Measurements from ENCODE around the gene KIF1A. TPM values are rescaled to one million over a fixed set of nuclear protein-coding genes. Genes with fewer than 3 reads are reported as not detected.

KIF1A gene
- total and polyA plus RNA-seq, 2 of the 8 experiments (the other 6 are each of a cell fraction or from before 2014, with no cell fraction given): 61.3 to 281 TPM

- 0 out of 2 replicates have a peak overlapping the region, but pooled peaks have one; percentile 77 for H4K8ac ChIP-seq (ENCODE audit: extremely low read depth, insufficient read depth, low read length)
- peak overlapping the region; percentile 17 to 38; a peak in 1 of 4 replicates for H3K4me2 ChIP-seq (ENCODE audit: insufficient read depth in 1 of 2, low read depth in 2 of 2, low read length in 2 of 2)
- H2AFZ ChIP-seq (ENCODE audit: low read length): no peak overlapping the region
- H2BK20ac ChIP-seq (ENCODE audit: low read length): no peak overlapping the region
- no peak overlapping the region for H4K5ac ChIP-seq (ENCODE audit: insufficient read length, low read depth, low read length)
- H3K4ac ChIP-seq (replicated peaks; ENCODE audit: insufficient read length, low read depth, low read length): no peak overlapping the region
- ChIA-PET POLR2A (ENCODE audit: partially characterized antibody) (no interaction called here), CTCF (ENCODE audit: partially characterized antibody) (no interaction called here)
- H4K91ac ChIP-seq (replicated peaks; ENCODE audit: insufficient read length, low read length): no peak overlapping the region
- no peak overlapping the region for H3K9ac ChIP-seq (replicated peaks in 1 of 4; ENCODE audit: extremely low read depth in 1 of 4, low read depth in 3 of 4, low read length in 3 of 4)
- FAIRE-seq (no peak), DNase-seq (ENCODE audit: low read depth in 1 of 2, low spot score in 2 of 2) (peak in 1 of 2 experiments; percentile 44)
- H3K23ac ChIP-seq (ENCODE audit: insufficient read length): no peak overlapping the region
- no peak overlapping the region; a peak in 1 of 8 replicates for H3K4me3 ChIP-seq (ENCODE audit: extremely low read depth in 1 of 4, insufficient read depth in 2 of 4, low read depth in 3 of 4, low read length in 4 of 4)
- no peak overlapping the region for H3K18ac ChIP-seq (ENCODE audit: extremely low read depth, low read length)
- 0 out of 7 replicates have a peak, but pooled peaks cover 0 to 6% (median 0%) of the 10 kb centered on the region in 4 experiments for H3K27me3 ChIP-seq (replicated peaks in 1 of 4; ENCODE audit: control insufficient read depth in 3 of 4, extremely low read depth in 1 of 4, insufficient read depth in 3 of 4, low read length in 3 of 4)
- H3K14ac ChIP-seq (ENCODE audit: insufficient read length): no peak overlapping the region
- no peak overlapping the region for H2BK12ac ChIP-seq (ENCODE audit: low read depth, low read length)
- no peaks in the 10 kb centered on the region for H3K79me2 ChIP-seq (ENCODE audit: control insufficient read depth in 1 of 2, insufficient read depth in 2 of 2, low read length in 2 of 2)
- peaks cover 2% of the 10 kb centered on the region; the same call in 1 of the 2 replicates for H3K23me2 ChIP-seq (ENCODE audit: low read depth, low read length)
- no peak overlapping the region for H3K27ac ChIP-seq (ENCODE audit: low read depth, low read length)
- H2AK5ac ChIP-seq (ENCODE audit: low read depth, low read length): no peak overlapping the region
- no peaks in the 10 kb centered on the region for H4K20me1 ChIP-seq (replicated peaks in 1 of 2; ENCODE audit: control insufficient read depth in 1 of 2, insufficient read depth in 2 of 2, low read length in 2 of 2)
- no peaks in the 10 kb centered on the region for H3K79me1 ChIP-seq (ENCODE audit: low read depth, low read length)
- 89% methylated on average over 27 of the region's 46 CpGs; no CpG with 5 or more reads in 1 of the 2 experiments for WGBS, 2 experiments (ENCODE audit: extremely low coverage in 1 of 2, insufficient coverage in 1 of 2, insufficient read length in 1 of 2, insufficient replicate concordance in 2 of 2, low coverage in 1 of 2, low lambda C conversion rate in 2 of 2, missing lambda C conversion rate in 1 of 2)
- no peak for TF ChIP-seq RXRA (IDR thresholded peaks at IDR 0.05; ENCODE audit: insufficient read depth, low read depth, low read length)
- TF ChIP-seq CHD2 (IDR thresholded peaks at IDR 0.05; ENCODE audit: low read length): no peak
- no peak for TF ChIP-seq POU5F1 (IDR thresholded peaks at IDR 0.05; ENCODE audit: low read depth, low read length)
- no peak overlapping the region for H2BK15ac ChIP-seq (ENCODE audit: low read length)
- H2BK5ac ChIP-seq (ENCODE audit: low read depth, low read length): no peak overlapping the region
- no peak overlapping the region for H2BK120ac ChIP-seq (replicated peaks; ENCODE audit: low read depth, low read length)
- no peak overlapping the region for H3K56ac ChIP-seq (replicated peaks; ENCODE audit: insufficient read length, low read depth, low read length)
- H3K9me3 ChIP-seq (ENCODE audit: insufficient read depth in 2 of 2, low read depth in 1 of 2, low read length in 1 of 2): no peaks in the 10 kb centered on the region
- H3K36me3 ChIP-seq (ENCODE audit: control insufficient read depth in 2 of 4, insufficient read depth in 4 of 4, low read length in 3 of 4): no peaks in the 10 kb centered on the region
- no peaks in the 10 kb centered on the region for H3K4me1 ChIP-seq (replicated peaks in 1 of 4; ENCODE audit: control insufficient read depth in 3 of 4, insufficient read depth in 4 of 4, low read length in 3 of 4)
Observed at GRCh38 chr2:240672076-240672700, 147.8 kb downstream of the KIF1A start.
